Suppressor macrophage treated with lipopolysaccharide for 4 hours (primary cell): ENCODE measurements around the gene STK38L.

ENCODE experiments used
- DNase-seq: peaks from one replicate; pipeline ENCODE4 v3.0.0-alpha.2; 2020

STK38L gene

GRCh38 chr12:27359578-27360340, 115.7 kb downstream of the STK38L start:
- no peak for DNase-seq

GRCh38 chr12:27361372-27361771, 117.3 kb downstream of the STK38L start:
- no peak for DNase-seq

- no peak for DNase-seq
Measured at GRCh38 chr12:27366621-27367020, 122.5 kb downstream of the STK38L start.

- DNase-seq: no peak
Measured at GRCh38 chr12:27367078-27367477, 123.0 kb downstream of the STK38L start.
